Dedifferentiated amniotic fluid mesenchymal stem cell (primary cell): ENCODE measurements around the gene GTF2F2.
"Not testable (repeated sequence)": the region's sequence is repeated elsewhere in the genome, so short reads cannot be mapped to it uniquely, and the experiment has no call there.

Source experiments
- DNase-seq: peaks from one replicate; pipeline ENCODE4 v3.0.0-alpha.2; 2016; ENCODE audit errors: extremely low spot score

The GTF2F2 gene

DNA sequence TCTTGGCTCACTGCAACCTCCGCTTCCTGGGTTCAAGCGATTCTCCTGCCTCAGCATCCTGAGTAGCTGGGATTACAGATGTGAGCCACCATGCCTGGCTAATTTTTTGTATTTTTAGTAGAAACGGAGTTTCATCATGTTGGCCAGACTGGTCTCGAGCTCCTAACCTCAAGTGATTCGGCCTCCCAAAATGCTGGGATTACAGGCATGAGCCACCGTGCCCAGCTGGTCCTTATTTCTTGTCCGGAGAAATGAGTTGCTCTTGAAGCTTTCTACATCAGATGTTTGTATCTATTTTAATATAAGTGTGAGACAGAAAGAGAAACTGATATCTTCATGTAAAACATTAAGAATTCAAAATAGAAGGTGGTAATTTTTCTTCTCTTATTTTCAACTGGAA is 124.4 kb downstream of the GTF2F2 start:
- not testable (repeated sequence) for DNase-seq

DNA sequence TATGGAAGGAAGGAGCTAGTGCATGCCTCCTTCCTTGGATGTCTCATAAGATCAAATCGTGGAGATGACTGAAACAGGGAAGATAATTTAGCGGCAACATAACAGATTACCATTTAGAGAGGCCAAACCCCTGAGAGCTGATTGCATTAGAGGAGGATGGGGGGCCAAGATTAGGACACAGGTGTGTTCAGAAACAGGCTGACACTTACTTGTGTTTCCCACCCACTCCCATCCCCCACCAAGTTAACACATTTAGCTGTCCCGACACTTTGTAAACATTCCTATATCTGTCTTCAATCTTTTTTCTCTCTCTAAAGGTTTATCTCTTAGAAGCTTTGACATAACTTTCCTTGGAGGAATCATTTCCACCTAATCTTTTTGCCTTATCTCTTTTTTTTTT is 129.4 kb downstream of the GTF2F2 start:
- no peak for DNase-seq

DNA sequence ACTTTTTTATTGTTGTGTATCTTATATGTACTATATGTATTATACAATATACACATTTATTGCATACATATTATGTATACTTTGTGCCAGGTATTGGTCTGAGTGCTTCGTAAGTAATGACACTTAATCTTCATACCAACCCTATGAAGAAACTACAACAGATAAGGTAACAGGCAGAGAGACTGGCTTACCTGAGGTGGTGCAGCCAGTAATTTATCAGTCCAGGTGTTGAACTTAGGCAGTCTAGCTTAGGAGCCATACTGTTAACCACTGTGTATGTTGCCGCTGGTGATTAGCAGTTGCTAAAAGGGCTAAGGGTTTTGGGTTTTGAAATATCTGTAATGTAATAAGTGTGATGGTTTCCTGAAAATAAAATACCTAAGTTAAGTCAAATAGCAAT is 134.1 kb downstream of the GTF2F2 start:
- DNase-seq = no peak

DNA sequence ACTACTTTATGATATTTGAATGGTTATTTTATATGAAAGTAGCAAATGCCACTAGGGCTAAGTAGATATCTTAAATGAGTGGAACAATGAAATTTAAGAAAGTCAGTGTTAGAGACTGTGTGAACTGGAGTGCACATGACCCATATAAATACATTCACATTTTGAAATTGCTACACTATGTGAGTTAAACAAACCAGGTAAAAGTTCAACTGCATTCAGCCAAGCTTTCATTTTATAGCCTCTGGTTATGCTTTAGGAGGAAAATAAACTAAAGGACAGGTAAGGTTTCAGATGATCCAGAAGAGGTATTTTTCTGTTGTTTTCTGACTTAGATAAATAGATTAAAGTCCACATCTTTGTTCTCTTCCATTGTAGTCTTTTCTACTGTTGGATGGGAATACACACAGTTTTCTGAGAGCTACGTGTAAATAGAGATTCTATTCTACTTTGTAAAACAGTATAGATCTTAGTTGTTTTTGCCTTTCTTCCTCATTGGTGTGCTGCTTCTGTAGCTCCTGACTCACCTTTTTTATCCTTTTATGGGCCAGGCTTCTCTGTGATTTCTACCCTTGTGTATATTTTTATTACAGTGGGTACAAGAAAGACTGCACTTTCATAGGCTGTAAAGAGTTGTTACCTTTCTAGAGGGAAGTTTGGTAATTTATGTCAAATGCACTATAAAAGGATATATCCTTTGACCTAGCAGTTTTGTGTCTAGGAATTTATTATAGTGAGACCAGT is 135.1 kb downstream of the GTF2F2 start:
- DNase-seq = no peak

DNA sequence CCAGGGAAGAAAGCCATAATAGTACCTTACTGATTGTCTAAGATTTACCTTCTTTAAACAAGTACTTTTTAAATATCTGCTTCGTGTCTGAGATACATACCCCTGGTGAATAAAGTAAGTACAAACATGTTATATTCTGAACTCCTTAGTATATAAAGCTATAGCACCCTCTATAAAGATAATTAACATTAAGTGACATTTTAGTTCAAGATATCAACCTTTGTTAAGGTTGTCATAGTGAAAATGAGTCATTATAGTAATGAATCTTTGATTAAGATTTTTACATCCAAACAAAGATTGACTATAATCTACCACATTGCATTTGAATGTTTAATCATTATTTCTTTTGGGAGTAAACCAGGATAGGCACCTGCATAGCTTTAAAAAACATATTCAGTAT is 135.9 kb downstream of the GTF2F2 start:
- no peak for DNase-seq

DNA sequence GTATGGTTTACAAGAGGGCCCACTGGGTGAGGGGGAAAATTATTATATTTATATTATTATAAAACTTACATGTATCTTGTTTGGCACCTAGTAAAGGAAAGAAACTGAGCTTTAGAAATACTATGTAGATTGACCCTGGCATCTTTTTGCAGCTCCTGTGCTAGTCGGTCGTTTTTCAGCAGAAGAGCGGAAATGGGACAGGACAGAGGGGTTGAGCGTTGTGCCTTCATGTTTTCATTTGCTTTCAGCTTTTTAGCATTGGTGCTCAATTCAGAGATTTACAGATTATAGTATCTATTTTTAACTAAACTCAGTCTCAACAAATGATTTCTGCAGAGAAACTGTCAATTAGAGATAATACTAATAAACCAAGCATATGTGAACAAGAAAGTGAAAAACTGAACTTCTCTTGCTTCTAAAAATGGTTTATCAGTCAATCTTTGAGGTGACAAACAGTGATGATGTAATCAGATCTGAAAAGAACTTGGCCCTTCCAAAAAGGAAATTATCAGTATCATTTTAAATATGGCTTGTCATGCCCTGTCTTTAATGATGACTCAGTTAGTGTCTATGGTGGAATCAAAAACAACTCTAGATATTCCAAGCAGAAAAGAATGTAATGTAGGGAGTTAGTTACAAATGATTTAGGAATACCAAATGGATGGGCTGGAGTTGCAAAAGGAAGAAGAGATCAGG is 137.5 kb downstream of the GTF2F2 start:
- no peak for DNase-seq

DNA sequence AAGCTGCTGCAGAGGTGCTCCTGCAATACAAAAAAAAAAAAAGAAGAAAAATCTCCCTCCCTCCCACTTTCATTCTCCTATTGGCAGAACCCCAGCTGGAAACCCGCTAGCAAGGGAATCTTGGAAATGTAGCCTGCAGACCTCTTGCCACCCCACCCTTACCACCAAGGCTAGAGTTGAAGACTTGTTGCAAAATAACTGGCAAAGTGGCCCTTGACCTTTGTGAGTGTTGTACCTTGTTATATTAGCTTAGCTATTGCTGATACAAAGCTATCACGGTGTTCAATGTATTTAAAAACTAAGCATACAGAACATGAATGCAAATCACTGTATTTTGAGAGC is 138.0 kb downstream of the GTF2F2 start:
- no peak for DNase-seq

DNA sequence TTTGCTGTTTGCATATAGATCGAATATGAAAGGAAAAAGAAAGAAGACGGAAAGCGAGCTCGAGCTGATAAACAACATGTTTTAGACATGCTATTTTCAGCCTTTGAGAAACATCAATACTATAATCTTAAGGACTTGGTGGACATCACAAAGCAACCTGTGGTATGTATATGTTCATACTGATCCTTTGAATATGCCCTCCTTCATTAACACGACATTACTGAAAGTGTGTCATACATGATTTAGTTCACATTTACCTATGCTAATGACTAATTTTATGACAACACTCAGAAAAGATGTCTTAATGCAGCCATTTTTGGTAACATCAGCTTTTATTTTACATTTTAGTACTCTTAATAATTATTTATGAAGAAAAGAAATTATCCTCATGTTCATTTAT is 146.9 kb downstream of the GTF2F2 start:
- DNase-seq = no peak

DNA sequence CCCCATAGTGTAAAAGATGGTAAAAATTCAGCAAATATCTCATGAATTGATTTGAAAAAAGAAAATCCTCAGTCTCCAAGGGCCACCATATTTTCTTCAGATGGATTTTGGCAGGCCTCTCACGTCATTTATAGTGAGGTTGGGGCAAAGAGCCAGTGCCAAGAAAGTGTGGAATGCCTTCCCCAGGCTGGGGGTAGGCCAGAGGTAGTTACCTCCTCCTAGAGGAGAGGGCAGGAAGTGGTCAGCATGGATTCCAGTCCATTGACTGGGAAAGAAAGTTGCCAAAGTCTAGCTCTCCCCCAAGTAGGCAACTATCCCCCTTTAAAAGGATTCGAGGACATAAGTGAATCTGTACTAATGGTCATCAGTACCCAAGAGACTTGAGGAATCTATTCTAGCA is 148.9 kb downstream of the GTF2F2 start:
- DNase-seq = no peak

DNA sequence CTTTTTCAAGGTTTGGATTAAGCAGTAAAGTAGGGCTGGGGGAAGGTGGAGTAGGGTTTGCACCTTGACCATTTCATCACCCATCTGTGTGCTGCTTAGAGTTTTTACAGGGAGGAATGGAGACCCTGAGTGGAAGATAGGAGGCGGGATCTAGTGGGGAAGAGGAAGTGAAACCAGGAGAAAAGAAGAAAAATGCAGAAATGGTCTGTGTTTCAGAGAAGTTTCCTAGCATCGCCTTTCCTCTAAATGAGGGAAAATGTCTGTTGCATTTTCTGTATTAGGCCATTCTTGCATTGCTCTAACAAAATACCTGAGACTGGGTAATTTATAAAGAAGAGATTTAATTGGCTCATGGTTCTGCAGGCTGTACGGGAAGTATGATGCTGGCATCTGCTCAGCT is 156.6 kb downstream of the GTF2F2 start:
- no peak for DNase-seq

DNA sequence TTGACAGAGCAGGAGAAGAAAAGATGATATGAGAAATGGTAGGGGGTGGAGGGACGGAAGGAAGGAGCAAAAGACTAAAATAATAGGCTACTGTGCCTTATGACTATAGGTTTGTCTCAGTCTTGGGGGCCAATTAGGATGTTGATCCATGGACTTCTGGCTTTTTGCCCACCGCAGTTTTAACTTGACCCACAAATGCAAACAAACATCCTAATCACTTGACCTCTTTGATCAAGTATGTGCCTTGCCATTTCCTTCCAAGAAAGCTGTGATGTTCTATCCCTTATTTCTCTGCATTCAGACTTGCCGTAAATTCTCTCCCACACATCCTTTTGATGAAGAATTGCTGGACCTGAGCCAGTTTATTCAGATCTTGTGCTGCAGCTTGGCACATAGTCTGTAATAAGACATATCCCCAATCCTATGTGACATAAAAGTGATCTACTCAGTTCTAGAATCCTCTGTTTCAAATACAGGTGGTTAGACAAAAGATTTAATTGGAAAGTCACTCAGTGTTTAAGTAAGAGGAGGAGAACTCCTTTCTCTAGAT is 157.9 kb downstream of the GTF2F2 start:
- no peak for DNase-seq

DNA sequence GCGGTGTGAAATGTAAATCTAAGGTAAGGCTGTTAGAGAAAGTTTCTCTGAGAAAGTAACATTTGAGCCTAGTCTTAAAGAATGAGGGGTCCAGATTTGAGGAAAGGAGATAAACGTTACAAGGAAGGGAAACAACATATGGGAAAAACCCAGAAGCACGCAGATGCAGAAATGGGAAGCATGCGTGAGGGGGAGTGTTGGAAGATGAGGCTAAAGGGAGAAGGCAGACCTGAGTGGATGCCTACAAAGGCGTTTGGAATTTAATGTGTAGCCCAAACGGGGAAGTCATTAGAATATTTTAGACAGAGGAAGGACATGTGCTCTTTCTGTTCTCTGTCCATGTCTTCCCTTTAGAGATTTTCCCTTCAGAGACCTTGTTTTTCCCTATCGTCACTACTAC is 159.7 kb downstream of the GTF2F2 start:
- DNase-seq = no peak

DNA sequence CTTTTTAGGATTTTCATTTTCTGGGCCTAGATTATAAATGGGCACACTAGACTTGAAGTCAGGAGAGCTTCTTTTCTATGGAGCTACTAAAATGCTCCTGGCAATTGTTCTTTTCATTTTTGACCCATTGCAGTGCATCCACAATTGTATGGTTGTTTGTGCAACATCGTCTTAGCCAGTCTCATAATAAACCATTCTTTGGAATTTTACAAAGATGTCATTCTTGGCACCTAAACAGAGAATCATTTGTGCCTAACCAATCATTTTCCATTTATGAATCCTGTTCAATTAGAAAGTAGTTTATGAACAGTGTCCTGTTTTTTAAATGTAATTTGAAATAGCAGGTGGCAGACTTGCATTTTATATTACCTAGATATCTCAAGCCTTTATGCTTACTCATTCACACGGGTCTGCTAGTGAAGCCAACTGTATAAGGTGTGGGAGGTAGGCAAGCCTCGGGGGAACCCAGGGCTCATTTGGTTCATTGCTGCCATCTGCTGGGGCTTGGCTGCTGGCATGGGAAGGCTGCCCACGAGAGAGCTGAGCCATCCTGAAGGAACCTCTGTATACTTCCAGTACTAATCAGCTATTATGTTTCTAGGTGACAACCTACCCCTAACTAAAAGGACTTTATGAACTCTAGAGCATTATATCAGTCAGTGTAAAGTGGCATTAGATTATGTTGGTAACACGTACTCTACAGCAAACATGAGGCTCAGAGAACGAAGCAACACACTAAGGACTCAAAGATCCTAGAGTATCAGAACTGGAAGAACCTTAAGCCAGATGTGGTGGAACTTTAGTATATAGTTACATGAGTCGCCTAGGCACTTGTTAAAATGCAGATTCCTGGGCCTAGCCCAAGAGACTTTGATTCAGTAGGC is 160.7 kb downstream of the GTF2F2 start:
- DNase-seq = peak; percentile 69

DNA sequence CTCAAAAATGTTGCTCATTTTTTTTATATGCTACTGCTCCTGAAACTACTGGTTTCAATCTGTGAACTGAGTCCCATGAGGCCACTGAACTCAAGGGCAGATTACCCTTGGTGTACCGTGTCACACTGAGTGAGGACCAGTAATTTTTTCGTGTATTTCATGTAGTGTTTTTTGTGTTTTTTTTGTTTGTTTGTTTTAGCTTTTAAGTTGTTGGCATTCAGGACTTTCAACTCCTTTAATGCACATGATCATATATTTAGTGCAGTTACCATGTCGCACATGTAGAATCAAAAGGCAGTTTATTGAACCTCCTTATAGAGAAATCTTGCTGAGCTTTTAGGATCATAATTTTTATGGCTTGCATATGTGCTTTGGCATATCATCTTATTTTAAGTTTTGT is 162.7 kb downstream of the GTF2F2 start:
- DNase-seq = no peak

DNA sequence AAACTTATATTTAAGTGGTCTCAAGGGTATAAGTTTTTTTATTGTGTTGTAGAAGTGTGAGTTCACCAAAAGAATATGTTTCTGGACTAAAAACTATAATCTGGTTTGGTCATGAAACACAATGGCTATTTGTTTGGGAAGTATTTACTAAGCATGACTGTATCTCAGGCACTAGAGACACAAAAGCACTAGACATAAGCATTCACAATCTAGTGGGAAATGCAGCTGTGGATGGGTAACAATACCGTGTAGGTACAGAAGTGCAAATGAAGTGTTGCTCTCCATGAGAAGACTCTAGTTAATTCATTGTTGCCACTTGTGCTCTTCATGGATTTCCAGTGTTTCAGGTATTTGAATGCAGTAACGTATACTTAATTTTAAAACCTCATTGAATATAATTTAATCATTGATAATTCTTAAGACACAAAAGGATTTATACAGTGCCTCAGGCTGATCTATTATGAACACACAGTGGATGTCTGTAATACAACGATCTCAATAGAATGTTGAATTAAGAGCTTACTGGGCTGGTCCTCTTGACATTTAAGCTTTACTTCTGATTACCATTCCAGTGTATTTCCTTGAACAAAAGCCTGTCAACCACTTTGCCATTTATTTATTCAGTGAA is 169.7 kb downstream of the GTF2F2 start:
- DNase-seq = no peak

DNA sequence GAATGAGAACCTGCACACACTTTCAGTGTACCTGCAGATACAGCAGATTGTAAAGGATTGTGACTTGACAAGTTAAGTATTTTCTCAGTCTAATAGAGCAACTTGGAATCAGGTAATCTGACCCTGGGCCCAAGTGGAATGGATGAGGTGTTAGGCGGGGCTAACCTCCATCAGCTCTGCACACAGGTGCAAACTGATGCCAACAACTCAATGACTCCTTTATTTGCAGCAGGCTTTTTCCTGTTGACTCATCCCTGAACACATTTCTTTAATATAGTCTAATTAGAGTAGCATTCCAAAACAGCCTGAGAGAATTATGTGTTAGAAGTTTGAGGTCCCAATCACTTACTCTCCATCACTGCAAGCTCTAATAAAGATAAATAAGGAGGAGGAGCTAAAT is 171.9 kb downstream of the GTF2F2 start:
- DNase-seq = no peak

DNA sequence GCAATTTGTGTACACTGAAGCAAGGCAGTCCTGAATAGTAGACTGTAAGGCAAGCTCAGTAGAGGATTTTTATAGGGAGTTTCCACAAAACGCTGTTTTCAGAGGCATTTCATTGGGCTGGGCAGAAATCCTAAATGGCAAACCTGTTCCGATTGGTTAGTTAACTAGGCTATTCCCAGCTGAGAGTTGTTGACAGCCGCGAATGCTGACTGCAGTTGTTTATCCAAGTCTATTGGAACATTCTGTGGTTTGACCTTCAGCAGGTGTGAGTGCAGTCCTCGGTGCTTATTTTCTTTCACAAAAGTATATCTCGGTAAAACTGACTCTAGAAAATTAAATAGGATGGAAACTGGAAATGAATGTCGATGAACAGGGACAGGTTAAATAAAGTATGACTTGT is 175.2 kb downstream of the GTF2F2 start:
- DNase-seq = no peak

DNA sequence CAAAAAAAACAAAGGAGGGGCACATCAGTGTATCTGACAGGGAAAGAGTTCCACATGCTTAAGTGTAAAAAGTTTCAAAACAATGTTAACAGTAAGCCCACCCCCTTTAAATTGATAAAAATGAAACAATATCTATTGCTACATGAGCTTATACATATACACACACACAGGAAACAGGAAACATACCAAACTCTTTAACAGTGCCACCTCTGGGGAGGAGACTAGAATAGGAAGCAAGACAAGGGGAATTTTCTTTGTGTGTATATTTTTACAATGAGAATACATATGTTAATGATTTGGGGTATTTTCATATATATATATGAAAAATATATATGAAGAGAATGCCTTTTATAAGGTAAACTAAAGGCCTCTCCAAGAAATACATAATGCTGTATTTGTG is 175.9 kb downstream of the GTF2F2 start:
- no peak for DNase-seq

DNA sequence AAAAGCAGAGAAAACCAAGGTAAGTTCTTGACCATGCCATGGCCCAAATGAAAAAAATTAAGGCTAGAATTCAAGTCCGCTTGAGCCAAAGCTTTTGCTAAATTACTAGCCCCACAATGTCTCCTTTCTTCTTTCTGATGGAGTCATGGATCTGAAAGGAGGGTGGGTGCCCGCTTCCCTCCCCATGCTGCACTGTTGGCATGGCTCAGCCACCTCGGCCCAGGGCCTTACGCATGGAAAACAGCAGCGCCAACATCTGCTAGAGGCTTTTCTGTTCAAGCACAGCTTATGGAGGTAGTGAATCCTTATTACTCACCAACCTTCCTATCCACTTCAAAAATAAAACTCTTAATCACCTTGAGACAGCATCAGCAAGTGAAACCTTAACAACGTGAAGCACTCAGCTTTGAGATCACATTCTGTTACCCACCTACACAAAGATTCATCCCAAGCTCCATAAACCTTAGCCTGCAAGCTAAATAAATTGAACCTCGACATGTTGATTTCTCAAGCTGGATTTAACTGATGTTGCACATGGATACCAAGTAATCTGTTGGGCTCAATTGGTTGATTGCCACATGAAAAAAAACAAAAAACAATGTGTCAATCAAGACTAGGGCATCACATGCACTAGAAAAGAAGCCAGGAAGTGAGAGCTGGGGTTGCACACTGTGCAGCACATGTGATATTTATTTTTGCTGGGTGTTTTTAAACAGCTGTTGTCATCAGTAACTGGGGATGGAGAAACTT is 177.3 kb downstream of the GTF2F2 start:
- no peak for DNase-seq

DNA sequence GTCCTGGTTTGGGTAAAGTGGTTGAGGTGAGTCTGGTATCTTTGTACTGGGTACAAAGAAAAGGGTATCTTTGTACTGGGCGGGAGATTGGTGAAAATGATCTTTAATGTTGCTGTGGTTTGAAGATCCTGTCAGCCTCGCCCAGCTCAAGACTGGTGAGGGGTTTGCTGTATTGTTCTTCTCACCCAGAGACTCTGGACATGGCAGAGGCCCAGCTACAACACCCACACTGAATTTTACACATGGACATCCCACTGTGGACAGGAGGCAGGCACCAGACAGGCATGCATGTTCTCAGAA is 177.8 kb downstream of the GTF2F2 start:
- DNase-seq = no peak

DNA sequence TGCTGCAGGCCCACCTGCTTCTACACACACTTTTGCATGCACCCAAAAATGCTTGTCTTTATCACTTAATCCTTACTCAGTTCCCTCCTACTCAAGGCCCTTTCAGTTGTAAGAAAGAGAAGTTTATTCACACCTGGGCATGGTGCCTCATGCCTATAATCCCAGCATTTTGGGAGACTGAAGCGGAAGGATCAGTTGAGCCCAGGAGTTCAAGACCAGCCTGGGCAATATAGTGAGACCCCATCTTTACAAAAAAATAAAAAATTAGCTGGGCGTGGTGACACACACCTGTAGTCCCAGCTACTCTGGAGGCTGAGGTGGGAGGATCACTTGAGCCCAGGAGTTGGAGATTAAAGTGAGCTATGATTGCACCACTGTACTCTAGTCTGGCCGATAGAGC is 178.2 kb downstream of the GTF2F2 start:
- not testable (repeated sequence) for DNase-seq

DNA sequence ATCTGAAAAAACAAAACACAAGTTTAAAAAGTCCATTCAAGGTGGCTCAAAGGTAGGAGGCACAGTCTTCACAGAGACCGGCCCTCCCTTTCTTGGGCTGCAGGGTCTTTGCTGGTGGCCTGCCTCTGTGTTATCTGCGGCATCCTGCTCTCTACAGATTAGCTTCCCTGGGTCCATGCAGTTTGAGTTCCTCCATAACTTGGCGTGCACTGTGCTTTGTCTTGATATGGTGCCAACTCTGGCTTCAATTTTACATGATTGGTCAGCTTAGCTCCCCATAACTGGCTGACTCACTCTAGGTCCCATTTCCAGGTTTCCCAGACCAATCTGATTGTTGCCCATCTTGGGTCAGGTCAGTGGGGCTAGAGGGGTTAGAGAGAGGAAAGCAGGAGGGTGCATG is 178.9 kb downstream of the GTF2F2 start:
- DNase-seq = no peak
